ENCODE results near the gene CARHSP1. TPM values are rescaled to one million over a fixed set of nuclear protein-coding genes. Genes with fewer than 3 reads are reported as not detected.

CARHSP1 gene
- total RNA-seq, 1 donor from 2014 or later: 23.9 TPM

DNA sequence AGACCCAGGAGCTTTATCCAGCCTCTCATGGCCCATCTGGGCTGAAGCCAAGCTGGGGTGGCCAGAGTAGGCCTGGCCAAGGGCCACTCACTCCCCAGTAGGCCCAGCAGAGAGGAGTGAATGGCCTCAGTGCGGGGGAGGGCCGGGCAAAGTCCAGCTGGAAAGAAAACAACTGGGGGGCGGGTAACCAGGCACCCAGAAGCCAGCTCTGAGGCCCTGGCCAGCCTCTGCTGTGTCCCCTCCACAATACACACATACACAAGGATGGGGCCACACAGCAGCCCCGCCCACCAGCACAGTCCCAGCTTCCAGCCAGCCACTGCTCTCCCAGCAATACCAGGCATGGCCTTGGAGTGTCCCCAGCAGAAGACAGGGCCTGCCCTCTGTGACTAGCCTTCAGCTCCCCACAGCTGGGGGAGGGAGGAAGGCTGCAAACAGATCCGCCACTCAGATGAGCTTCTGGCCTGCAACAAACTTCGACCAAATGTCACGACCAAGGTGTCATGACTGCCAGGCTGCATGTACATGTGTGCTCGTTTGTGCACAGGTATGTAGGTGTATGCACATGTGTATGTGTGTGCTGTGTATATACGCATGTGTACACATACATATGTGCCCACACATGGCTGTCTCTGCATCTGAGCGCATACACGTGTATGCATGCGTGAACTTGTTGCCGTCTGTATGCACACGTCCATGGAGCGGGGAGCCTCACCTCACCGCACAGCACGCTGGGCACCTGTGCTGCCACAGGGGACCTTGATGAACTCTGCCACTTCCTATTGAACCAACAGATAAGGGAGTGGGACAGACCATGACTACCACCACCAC is 5.0 kb downstream of the CARHSP1 start:
- H3K9me3 ChIP-seq (replicated peaks): no peaks in the 10 kb centered on the region
- H3K36me3 ChIP-seq: peaks cover 6% of the 10 kb centered on the region
- H3K4me3 ChIP-seq: peak overlapping the region; percentile 74
- DNase-seq: peak; percentile 45
- intact Hi-C loops (cut with micrococcal nuclease): no loop called here
- TF ChIP-seq, protein P1, sequence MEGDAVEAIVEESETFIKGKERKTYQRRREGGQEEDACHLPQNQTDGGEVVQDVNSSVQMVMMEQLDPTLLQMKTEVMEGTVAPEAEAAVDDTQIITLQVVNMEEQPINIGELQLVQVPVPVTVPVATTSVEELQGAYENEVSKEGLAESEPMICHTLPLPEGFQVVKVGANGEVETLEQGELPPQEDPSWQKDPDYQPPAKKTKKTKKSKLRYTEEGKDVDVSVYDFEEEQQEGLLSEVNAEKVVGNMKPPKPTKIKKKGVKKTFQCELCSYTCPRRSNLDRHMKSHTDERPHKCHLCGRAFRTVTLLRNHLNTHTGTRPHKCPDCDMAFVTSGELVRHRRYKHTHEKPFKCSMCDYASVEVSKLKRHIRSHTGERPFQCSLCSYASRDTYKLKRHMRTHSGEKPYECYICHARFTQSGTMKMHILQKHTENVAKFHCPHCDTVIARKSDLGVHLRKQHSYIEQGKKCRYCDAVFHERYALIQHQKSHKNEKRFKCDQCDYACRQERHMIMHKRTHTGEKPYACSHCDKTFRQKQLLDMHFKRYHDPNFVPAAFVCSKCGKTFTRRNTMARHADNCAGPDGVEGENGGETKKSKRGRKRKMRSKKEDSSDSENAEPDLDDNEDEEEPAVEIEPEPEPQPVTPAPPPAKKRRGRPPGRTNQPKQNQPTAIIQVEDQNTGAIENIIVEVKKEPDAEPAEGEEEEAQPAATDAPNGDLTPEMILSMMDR (IDR thresholded peaks at IDR 0.05; ENCODE audit: borderline replicate concordance): peak; percentile 30
- no peaks in the 10 kb centered on the region for H3K27me3 ChIP-seq (ENCODE audit: low read depth)
- H3K27ac ChIP-seq (replicated peaks): peak overlapping the region; percentile 90
- H3K4me1 ChIP-seq: peaks cover 100% of the 10 kb centered on the region

DNA sequence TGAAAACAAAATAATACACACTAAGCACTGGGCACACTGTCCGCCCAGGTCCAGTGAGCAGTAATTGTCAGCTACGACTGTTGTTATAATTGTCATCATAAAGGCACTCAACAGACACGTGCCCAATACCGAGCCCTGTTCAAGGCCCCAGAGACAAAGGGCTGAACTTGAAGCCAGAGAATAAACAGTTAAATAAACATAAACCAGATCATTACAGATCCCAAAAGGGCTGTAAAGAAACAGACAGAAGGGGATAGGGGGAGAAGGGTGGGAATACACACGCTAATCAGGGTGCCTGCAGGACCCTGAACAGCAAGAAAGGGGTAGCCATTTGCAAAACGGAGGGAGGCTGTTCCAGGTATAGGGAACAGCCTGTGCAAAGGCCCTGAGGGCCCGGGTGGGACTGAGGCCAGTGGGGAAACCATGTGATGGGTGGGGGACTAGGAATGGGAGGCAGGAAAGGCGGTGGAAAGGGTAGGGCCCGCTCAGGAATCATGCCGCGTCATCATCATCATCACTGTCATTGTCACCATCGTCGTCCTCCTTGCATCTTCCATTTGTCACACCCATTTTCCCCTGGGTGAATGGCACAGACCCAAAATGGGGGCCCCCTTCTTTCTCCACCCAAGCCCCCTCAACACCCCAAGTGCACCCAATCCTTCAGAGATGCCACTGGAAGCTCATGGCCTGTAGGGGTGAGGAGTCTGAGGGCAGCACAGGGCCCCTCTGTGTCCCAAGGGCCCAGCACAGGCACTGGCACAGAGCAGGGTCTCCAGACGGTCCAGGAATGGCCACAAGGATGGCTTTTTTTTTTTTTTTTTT is 6.3 kb downstream of the CARHSP1 start:
- Histone ChIP-seq H3K36me3 (peaks cover 16% of the 10 kb centered on the region), H3K9me3 (replicated peaks) (no peaks in the 10 kb centered on the region), H3K4me3 (peak overlapping the region; percentile 35), H3K4me1 (peaks cover 95% of the 10 kb centered on the region), H3K27me3 (ENCODE audit: low read depth) (no peaks in the 10 kb centered on the region), H3K27ac (replicated peaks) (peak overlapping the region; percentile 90)
- intact Hi-C loops (cut with micrococcal nuclease): no loop called here
- DNase-seq: no peak
- TF ChIP-seq, protein P1 (IDR thresholded peaks at IDR 0.05; ENCODE audit: borderline replicate concordance): no peak

DNA sequence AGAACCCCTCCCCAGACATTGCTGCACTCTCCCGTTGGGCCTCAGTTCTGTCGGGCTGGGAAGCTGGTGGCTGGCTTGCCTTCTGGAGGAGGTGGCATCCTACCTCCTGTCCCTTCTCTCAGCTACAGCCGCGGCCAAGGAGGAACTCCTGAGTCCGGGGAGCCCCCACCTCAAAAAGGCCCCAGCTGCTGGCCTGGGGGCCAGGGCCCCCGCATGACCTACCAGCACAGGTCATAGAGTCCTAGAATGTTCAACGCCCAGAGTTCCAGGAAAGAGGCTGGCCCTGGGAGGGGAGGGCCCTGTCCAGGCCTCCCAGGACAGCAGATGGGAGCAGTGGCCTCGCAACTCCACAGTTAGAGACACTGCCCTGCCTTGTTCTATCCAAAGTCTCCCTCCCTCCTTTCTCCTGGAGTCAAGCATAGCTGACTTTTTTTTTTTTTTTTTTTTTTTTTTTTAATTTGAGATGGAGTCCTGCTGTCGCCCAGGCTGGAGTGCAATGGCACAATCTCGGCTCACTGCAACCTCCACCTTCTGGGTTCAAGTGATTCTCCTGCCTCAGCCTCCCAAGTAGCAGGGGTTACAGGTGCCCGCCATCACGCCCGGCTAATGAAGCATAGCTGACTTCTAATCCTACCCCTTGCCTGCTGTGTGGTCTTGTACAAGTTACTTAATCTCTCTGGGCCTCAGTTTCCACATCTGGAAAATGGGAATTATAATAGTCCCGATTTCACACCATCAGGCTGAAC is 7.1 kb downstream of the CARHSP1 start:
- peak overlapping the region; percentile 90 for H3K27ac ChIP-seq (replicated peaks)
- peak; percentile 64 for DNase-seq
- H3K36me3 ChIP-seq: peaks cover 16% of the 10 kb centered on the region
- H3K4me3 ChIP-seq: peak overlapping the region; percentile 35
- intact Hi-C loops (cut with micrococcal nuclease): no loop called here
- H3K4me1 ChIP-seq: peaks cover 94% of the 10 kb centered on the region
- H3K27me3 ChIP-seq (ENCODE audit: low read depth): no peaks in the 10 kb centered on the region
- TF ChIP-seq, protein P1 (IDR thresholded peaks at IDR 0.05; ENCODE audit: borderline replicate concordance): no peak
- no peaks in the 10 kb centered on the region for H3K9me3 ChIP-seq (replicated peaks)

DNA sequence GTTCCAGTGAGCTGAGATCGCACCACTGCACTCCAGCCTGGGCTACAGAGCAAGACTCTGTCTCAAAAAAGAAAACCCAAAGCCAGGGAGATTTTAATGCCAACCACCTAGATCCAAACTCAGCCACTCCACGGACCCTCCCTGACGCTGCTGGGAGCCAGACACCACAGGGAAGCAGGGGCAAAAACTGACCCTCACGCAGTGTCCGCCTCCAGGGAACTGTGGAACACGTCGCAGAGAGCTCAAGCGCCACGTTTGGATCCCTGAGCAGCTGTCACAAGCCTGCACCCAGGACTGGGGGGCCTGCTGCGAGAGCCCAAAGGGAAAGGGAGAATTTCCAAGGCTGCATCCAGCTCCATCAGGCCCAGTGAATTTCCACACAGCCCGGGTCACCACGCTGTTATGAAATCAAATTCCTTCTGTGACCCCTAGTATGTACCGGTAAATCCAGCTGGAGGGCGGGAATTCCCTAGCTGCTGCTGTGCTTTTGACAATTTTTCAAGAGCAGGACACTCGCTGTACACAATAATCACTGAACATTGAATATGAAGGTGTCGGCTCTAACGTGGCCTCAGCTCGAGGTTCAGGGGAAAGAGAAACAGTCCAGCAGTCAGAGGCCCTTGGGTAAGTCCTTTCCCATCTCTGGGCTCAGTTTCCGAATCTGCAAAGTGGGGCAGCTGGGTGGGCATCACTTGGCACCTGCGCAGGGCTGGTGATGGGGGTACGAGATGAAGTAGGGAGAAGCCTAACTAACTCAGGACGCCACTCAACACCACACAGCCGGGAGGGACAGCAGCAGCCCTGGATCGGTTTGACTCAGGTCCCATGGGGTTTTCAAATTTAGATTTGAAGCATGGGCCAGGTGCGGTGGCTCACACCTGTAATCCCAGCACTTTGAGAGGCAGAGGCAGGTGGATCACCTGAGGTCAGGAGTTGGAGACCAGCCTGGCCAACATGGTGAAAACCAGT is 8.6 kb downstream of the CARHSP1 start:
- peak; percentile 45 for DNase-seq
- no peaks in the 10 kb centered on the region for H3K27me3 ChIP-seq (ENCODE audit: low read depth)
- no peaks in the 10 kb centered on the region for H3K9me3 ChIP-seq (replicated peaks)
- peak overlapping the region; percentile 30 for H3K4me3 ChIP-seq
- H3K4me1 ChIP-seq: peaks cover 84% of the 10 kb centered on the region
- peaks cover 30% of the 10 kb centered on the region for H3K36me3 ChIP-seq
- intact Hi-C loops (cut with micrococcal nuclease): no loop called here
- TF ChIP-seq, protein P1 (IDR thresholded peaks at IDR 0.05; ENCODE audit: borderline replicate concordance): no peak
- H3K27ac ChIP-seq (replicated peaks): peak overlapping the region; percentile 90
